ENCODE results near the gene PARP12.

PARP12 gene

DNA sequence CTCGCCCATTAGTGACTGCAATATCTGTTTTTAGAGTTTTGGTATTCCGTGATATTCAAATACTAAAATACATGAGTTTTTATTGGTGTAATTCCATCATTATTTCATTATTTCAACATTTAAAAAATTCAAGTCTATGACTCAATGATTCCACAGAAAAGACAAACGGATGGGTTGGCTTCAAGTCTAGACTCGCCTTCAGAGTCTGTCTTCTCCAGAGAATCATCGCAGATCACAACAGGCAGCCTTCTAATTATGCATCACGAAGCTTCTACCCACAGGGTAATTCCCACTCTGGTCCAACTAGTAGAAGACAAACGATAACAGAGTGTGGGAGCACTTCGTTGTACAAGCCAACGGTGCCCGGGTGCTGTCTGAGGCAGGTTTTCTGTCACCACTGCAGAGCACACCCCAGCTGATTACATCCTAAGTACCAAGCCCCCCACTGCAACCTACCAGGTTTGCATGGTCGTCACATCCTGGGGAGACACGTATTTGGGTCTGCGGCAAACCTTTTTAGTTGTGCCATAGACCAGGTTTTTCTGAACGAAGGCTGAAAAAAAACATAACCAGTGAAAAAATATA lies 28.9 kb downstream of the PARP12 start:
- no peak for DNase-seq

DNA sequence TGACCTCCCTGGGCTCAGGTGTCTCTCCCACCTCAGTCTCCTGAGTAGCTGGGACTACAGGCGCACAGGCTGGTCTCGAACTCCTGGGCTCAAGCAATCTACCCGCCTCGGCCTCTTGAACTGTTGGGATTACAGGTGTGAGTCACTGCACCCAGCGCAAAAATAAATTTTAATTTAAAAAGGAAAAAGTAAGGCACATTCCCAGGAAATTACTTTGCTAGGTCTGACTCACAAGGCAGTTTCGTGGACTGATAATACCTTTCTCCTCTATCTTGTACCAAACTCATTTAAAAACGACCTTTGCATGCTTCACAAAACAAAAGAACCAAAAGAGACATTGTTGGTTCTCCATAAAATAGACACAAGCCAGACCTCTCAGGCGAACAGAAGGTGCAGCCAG lies 29.7 kb downstream of the PARP12 start:
- no peak for DNase-seq

DNA sequence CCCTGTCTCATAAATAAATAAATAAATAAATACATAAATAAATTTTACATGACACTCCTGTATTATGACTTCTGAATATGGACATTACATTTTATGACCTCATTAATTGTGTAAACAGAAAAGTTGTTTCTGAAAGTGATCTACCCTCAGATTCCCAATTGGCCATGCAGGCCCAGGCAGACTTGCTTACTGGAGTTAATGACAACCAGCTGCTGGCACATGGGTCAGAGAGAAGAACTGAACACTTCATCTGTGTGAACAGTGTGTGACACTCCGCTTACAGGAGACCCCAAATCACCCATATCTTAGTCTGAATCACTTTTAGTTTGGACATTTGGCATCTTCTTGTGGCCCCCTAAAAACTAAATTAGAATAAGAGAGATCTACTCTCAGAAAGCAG lies 31.4 kb downstream of the PARP12 start:
- no peak for DNase-seq

DNA sequence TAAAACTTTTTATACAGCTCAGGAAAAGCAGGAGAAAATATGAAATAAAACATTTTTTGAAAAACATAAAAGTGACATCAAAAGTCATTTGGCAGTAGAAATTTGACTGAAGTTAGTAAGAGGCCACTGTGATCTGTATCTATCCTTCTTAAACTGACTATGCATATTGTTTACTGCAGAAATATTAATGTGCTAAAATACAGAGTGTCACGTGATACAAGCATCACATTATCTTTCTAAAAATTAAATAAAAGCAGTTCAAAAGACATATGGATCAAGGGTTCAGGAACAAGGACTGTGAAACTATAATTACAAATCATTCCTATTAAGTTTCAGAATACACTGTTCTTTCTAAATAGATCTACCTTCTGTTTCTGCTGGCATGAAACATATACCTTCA lies 33.7 kb downstream of the PARP12 start:
- no peak for DNase-seq

DNA sequence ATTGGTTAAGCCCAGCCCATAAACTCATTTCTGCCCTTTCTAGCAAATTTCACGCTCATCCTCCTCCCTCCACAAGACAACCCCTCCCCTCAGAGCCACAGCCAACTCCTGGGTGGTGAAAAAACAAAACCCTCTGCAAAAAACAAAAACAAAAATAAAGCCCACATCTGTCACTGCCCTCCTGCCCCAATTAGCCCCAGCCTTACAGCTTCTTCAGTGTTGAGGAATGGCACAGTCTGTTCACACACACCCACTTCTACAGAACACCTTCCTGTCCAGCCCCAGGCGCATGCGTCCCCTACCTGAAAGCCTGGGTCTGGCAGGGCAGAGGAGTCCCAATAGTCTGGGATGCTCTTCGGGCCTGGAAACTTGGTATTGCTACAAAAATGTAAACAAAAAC lies 34.4 kb downstream of the PARP12 start:
- DNase-seq = no peak

DNA sequence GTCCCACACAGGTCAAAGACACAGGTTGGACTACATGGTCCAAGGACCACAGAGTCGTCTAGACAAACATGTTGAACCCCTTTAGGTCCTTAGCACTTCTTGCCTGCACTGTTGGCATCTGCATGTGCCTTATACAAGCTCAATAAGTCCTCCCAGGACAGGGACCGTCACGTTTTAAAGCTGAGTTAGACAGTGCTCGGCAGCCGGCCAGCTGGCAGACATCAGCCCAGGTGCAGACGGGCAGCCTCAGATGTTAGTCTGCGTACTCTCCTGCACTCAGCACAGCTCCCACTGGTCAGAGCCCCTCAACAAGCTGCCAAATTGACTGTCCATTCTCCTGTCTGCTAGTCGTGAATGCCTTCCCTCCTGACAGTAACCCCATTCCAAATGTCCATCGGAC lies 34.9 kb downstream of the PARP12 start:
- no peak for DNase-seq

DNA sequence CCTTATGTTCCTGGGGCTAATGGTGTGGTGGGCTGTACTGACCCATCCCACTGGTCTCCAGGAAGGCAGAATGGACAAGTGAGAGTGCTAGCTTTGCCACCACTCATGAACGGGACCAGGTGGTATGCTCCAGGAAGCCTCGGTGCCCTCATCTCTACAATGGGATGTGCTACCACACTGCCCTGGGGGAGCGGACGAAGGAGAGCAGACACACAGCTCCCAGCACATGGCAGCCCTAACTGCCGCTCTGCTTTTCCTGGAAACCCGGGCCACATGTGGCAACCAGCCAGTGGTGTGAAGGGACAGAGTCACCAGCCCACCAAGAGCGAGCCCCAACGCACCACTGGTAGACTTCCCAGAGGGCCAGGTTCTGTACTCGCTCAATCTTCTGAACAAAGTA lies 35.8 kb downstream of the PARP12 start:
- DNase-seq = no peak

DNA sequence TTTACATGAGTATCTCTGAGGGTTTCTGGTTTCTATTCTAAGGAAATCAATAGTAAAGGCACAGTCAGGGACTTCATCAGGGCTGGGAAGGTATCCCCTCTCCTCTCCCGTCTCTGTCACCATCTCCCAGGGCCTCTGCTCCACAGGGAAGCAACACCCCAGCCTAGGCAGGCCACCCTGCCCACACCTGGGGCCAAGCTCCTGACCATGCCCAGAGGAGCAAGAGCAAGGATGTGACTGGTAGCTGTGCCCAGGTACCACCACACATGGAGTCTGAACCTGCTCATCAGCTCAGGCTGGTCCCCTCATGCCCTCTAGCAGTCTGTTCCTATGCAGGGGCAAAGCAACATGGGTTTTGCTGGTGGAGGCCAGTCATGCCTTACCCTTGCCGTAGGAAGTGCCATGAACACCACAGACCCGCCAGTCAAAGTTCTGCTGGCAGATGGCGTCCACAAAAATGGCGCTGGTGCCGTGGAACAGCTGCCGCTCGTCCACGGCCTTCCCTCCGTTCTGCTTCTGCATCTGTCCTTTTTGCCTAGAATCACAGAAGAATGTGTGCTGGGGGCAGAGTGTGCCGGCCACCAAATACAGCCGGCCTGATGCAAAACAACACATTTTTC lies 36.8 kb downstream of the PARP12 start:
- DNase-seq = no peak

DNA sequence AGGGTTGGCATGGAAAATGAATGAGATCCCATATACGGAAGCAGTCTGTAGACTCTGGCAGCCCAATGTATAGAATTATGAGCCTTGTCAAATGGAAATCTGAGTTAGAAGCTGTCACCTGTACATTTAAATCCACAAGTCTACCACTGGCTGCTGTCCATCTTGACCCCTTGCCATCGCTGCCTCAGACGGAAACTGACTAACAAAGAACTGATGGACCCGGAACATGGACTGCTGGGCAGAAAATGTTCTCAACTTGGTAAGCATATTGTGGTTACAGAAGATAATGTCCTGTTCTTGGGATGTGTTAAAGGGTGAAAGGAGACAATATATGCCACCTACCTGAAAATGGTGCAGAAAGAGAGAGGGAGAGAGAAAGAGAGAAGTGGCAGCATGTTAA lies 37.5 kb downstream of the PARP12 start:
- DNase-seq = no peak

DNA sequence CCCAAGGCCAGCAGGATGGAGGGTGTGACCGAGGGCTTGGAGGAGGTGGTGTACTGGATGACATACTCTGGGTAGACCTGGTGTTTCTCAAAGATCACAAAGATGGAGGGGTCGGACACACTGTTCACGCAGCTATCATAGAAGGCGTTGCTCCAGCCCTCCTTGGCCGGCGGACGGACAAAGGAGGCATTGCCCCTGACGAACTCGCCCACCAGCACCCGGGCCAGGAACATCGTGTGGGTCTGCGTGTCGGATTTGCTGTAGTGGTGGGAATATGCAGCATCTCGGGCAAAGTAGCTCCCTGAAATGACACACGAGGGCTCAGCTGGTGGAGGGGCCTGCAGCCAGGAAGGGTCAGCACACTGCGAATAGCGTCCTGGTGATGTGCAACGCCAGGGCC lies 38.2 kb downstream of the PARP12 start:
- no peak for DNase-seq

DNA sequence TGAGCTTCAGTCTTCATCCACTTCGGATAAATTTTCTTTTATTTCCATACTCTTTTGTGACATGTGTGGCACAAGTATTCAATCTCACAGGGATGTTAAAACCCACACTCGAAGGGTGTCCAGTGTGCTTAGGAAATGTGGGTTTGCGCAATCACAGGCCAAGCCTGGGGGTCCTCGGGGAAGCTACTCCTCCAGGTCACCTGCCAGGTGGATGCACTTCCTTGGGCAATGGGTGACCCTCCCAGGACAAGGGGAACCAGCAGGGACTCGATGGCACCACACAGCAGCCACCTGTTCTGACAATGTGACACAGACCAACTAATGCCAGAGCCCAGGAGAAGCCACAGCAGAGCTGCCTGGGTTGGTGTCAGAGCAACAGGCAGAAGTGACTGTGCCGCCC lies 39.0 kb downstream of the PARP12 start:
- no peak for DNase-seq

DNA sequence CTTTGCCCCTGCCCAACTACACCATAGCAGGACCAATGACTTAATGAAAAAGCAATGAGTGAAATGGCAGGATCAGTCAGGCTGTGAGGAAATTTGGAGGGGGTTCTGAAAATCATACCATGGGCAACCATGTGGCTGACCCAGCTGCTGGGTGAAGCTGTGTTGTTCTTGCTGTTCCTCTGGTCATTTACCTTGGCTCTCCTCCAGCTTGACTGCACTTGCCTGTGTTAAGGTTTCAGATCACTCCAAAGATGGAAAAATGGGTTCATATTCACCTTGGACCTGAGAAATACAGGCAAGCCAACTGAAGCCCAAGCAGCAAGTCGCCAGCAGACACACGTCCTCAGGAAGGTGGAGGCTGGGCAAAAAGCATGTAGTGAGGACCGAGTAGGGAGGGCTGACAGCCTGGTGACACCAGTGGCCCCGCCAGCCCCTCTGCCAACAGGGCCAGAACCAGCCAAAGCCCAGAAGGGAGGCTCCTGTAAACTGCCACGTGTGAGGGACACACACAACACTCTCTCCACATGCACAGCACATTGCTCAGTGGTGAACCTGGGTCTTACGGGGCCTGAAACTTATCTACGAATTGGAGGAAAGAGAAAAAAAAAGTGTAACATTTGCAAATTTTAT lies 40.1 kb downstream of the PARP12 start:
- no peak for DNase-seq

DNA sequence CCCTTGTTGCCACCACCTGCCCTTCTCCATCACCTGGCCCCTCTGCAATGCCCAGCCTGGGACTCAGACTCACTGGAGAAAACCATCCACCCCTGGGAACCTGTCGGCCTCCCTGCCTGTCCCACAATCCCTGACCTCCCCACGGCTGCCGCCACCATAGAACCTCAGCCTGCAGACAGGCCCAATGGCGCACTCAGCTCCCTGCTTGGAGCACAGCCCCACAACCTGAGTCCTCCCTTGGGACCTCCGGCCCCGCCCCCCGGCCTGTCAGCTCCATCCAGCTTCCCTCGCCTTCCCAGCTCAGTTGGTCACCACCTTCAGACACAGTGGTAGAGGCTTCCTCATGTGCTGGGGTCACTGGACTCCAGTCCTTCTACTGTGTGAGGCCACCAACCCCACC lies 41.1 kb downstream of the PARP12 start:
- DNase-seq = no peak

DNA sequence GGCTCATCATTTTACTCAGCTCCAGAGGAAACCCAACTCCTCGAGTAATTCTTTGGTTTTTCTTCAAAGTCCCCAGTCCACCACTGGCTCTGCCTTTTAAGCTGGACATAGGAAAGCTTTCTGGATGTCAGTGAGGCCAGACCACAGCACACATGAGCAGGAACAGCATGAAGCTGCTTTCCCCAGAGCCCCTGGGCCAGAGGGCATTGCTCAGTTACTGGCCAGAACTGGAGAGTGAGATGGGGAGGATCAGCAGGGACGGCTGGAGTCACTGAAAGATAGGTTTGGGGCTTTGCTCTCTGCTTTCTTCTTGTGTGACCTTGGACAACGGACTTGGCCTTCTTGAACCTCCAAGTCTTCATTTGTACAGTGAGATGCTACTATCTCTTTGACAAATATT lies 43.1 kb downstream of the PARP12 start:
- DNase-seq = no peak

DNA sequence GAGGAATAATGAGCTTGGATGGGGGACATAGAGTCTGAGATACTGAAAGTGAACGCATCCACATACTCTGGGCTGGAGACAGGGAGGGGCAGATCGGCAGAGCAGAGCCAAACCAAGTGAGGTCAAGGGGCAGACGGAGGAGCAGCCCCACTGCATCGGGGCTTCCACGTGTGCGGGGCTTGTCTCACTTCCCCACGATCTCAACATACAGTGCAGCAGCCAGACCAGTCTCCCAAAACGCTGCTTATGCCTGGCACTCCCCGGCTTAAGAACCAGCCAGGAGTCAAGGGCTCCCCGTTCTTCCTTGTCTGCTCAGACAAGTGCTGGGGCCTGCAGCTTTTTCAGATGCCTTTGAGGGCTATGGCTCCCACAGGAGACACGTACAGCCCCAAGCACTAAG lies 43.6 kb downstream of the PARP12 start:
- DNase-seq = no peak

DNA sequence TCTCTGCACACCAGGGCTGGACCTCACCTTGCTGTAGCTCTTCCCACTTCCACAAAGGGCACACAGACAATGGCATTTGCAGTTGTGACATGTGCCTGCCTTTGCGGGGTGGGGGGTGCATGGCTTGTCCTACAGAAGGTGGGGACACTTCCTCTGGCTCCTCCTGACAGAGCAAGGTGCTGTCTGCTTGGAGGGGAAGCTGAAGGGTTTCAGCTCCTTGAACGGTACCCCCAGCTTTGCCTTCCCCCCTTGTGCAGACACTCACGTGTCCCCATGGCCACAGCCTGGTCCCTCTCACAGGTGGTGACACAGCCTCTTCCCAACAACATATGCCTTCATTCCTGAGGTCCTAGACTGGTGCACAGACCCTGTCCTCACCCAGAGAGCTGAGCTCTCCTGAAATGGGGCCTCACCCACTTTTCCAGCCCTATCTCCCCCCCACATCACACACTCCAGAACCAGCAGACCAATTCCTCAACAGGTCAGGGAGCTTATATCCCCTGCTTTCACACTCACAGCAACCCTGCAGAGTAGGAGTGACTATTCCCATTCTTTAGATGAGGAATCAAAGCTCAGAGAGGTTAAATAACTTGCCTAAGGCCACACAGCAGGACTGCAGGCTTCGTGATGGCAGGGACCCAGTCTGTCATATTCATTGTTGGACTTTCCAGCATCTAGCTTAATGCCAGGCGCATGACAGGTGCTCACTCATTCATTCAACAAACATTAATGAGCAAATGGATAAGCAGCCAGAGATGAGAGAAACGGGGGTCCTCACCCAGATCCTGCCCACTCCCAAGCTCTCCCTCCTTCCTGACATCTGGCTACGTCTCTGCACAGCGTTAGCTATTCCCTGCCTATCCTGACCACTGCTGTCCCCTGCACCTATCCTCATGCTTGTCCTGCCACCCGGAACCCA lies 44.4 kb downstream of the PARP12 start:
- DNase-seq = no peak

DNA sequence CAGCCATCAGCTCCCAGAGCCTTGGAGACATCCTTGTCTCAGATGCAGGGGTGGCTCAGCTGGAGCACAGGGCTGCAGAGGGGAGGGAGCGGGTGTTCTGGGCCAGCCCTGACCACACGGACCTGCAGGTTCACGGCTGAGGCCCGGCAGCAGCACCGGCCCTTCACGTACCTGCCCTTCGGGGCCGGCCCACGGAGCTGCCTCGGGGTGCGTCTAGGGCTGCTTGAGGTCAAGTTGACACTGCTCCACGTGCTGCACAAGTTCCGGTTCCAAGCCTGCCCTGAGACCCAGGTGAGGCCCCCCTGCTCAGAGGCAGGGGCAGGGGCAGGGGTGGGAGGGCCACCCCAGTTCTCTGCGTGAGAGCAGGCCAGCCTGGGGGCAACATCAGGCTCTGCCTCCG lies 45.2 kb downstream of the PARP12 start:
- DNase-seq = no peak

DNA sequence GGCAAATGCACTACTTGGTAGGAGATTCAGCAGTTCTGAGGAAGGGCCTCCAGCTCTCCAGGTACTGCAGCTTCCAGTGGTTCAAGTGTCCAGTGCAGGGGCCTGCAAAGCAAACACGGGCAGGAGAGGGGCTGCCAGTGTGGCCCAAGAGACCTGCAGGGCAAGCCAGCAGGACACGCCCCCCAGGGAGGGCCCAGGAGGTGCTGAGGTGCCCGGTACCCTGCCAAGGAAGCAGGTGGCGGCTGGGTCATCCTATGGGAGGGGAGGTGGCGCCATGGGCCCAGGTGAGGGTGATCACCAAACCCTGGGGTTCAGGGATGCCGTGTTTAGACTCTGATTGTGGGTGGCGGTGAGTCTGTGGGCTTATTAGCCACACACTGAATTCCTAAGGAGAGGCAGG lies 45.7 kb downstream of the PARP12 start:
- no peak for DNase-seq

DNA sequence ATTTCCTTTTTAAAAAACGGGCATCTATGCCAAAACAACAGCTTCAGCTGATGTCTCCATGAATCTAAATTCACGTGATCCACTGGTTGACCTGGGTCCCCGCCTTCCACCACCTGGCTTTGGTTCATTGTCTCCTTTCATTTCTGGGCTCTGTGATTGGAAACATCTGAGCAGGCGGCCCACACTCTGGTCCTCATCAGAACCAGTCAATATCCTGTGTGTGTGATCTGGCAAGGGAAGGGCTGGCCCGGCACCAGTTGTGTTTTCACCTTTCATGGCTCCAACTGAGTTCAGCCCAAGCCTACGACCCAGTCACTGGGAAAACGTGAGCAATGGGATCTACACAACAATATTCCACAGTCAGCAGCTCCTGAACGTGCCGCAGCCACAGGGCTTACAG lies 46.2 kb downstream of the PARP12 start:
- no peak for DNase-seq

DNA sequence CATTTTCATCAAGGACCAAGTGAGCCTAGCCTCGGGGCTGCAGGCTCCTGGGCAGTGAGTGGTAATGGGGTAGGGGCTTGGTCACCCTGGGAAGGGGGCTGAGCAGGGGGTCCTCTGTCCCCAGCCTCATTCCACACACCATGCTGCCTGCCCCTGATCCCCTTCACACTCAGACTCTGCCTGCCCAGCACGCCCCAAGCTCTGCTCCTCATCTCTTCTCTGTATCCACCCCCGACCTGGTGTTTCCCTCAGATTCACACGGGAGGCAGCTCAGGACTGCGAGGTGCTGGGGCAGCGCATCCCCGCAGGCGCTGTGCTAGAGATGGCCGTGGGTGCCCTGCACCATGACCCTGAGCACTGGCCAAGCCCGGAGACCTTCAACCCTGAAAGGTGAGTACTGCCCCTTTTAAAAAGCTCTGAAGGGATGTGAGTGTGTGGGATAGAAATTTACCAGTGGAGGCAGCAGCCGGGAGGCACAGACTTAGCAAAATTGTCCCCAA lies 47.2 kb downstream of the PARP12 start:
- DNase-seq = no peak

DNA sequence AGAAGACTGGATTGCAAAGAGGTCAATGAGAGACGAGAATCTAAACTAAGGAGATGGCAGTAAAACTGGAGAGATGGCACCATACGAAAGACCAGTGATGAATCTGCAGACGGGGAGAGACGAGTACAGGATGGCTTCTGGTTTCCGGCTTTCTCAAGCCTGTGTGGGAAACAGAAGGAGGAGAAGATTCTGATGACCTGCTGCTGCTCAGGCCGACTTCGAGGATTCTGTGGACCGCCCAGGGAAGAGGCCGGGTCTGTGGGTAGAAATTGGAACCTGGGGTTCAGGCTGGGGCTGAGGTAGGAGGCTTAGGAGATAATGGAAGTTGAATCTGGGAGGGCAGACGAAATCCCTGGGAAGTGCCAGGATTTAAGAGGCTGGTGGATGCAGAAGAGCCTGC lies 48.6 kb downstream of the PARP12 start:
- DNase-seq = no peak

DNA sequence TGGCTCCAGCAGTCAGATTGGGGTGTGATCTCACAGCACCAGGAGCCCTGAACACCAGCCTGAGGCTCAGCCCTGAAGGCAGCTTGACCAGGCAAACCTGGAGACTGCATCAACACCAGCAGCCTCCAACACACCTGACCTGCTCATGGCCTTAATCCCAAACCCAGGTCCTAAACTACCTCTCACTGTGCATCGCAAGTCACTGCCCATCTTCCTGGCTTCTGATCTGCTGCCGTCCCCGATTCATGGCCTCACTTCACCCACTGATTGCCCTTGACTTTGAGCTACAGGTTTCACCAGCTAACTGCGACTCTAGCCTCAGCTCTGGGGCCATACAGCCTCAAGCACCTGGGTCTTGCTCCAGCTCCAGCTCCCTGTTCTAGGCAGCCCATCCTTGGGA lies 49.1 kb downstream of the PARP12 start:
- DNase-seq = no peak

DNA sequence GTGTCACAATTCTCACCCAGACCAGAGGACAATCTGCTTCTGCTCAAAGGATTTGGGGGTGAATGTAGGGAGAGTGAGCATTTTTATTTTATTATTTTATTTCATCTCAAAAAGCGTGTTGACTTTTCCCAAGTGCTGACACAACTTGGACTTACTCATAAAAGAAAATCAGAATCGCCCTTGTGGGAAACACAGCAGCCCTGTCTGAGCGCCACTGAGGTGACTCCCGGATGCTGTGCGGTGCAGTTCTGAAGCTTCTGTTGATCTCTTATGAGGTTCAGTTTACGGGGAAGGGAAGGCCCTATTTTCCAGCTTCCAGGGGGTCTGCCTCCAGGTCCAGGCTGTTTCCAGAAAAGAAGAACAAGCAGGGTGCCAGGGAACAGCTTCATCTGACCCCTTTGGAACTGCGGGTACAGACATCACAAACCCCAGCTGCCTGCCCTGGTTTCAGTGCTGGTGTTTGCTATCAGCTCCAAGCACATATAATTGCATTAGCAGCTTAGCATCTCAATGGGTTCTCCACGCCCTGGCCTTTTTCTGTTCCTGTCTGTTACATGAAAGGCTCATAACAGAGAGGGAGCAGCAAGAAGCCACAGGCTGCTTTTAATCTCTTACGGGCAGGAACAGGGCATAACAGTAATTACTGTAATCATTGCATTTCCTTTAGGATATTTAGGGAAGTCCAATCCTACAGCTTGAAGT lies 52.4 kb downstream of the PARP12 start:
- no peak for DNase-seq
